OCI-LY7 (cell line): ENCODE data around the gene GNAI2. TPM values are rescaled to one million over a fixed set of nuclear protein-coding genes. Genes with fewer than 3 reads are reported as not detected.

ENCODE experiments used
- BruUV-seq: library from RNA; stranded (reverse); fragments of 400-500 nt; replicated peaks from 2 replicates; lab custom pipeline; 2021; lab: Mats Ljungman, UMichigan
- CTCF ChIA-PET: fragments of 300-600 bp; sonication (Branson Sonifier 250); formaldehyde crosslinking; loops from one replicate; lab custom pipeline; 2022; ENCODE audit warnings: antibody characterized with exemption; ENCODE audit not compliant: unreplicated experiment; lab: Charles Lee
- POLR2A ChIA-PET: fragments of 300-600 bp; sonication (Branson Sonifier 250); formaldehyde crosslinking; loops from one replicate; lab custom pipeline; 2022; ENCODE audit warnings: antibody characterized with exemption; lab: Charles Lee
- DNase-seq: peaks from one replicate; pipeline ENCODE4 v3.0.0-alpha.2; 2015; ENCODE audit warnings: low spot score
- H2AFZ ChIP-seq: fragments of 200-600 bp; sonication (generic), shearing (Covaris generic); 2 replicates; pipeline ENCODE4 v1.6.1; 2014; ENCODE audit warnings: mild to moderate bottlenecking, antibody characterized with exemption, low read length, moderate library complexity
- H3K27ac ChIP-seq: fragments of 200-600 bp; sonication (generic); 2 replicates; pipeline ENCODE4 v1.5.1; 2014; ENCODE audit warnings: mixed run types, low read depth, mild to moderate bottlenecking, moderate library complexity, low read length, inconsistent platforms; ENCODE audit not compliant: poor library complexity, severe bottlenecking
- H3K36me3 ChIP-seq: fragments of 200-600 bp; sonication (generic); 2 replicates; pipeline ENCODE4 v1.6.1; 2014; ENCODE audit warnings: mild to moderate bottlenecking, antibody characterized with exemption, low read length, moderate library complexity, mixed read lengths; ENCODE audit not compliant: insufficient read depth
- H3K4me1 ChIP-seq: fragments of 200-600 bp; sonication (generic); 2 replicates; pipeline ENCODE4 v1.5.1; 2014; ENCODE audit warnings: mild to moderate bottlenecking, low read length; ENCODE audit not compliant: insufficient read depth, poor library complexity, severe bottlenecking
- H3K4me2 ChIP-seq: fragments of 200-600 bp; sonication (generic); 2 replicates; pipeline ENCODE4 v1.6.1; 2014; ENCODE audit warnings: mild to moderate bottlenecking, low read length
- H3K4me3 ChIP-seq: fragments of 200-600 bp; sonication (generic); 2 replicates; pipeline ENCODE4 v1.5.1; 2014; ENCODE audit warnings: mild to moderate bottlenecking, low read depth, low read length; ENCODE audit not compliant: poor library complexity, severe bottlenecking
- H3K79me2 ChIP-seq: fragments of 200-600 bp; sonication (generic); 2 replicates; pipeline ENCODE4 v1.6.1; 2016; ENCODE audit warnings: low read depth, mild to moderate bottlenecking, low read length, moderate library complexity, mixed read lengths; ENCODE audit not compliant: insufficient read depth
- H3K9me2 ChIP-seq: fragments of 200-600 bp; sonication (generic); 2 replicates; pipeline ENCODE4 v1.6.1; 2016; ENCODE audit warnings: mild to moderate bottlenecking, low read length, mixed read lengths; ENCODE audit not compliant: insufficient read depth
- H3K9me3 ChIP-seq: fragments of 200-600 bp; sonication (generic); 2 replicates; pipeline ENCODE4 v1.6.1; 2014; ENCODE audit warnings: mild to moderate bottlenecking, mixed run types, low read length, mixed read lengths
- H4K20me1 ChIP-seq: fragments of 200-600 bp; sonication (generic); 2 replicates; pipeline ENCODE4 v1.6.1; 2014; ENCODE audit warnings: mild to moderate bottlenecking, antibody characterized with exemption, low read length, moderate library complexity, mixed read lengths; ENCODE audit not compliant: insufficient read depth
- CTCF ChIP-seq: fragments of 200-600 bp; sonication (generic); conservative IDR thresholded peaks from 2 replicates; pipeline ENCODE4 v1.5.1; 2014; ENCODE audit warnings: mild to moderate bottlenecking, antibody characterized with exemption, low read length, moderate library complexity, mixed read lengths
- EZH2phosphoT487 ChIP-seq: fragments of 200-600 bp; sonication (generic); IDR thresholded peaks from 2 replicates; pipeline ENCODE4 v1.6.1; 2018; ENCODE audit warnings: low read depth, borderline replicate concordance, mild to moderate bottlenecking, mixed run types, antibody characterized with exemption, low read length, moderate library complexity, mixed read lengths
- intact Hi-C: fragments of 100-400 bp; cut with micrococcal nuclease; formaldehyde crosslinking; loops from one replicate; pipeline ENCODE4 v1.10.0; 2022; ENCODE audit not compliant: unreplicated experiment
- total RNA-seq, 2 experiments: library from RNA; depleted of rRNA in 1 of 2; stranded (reverse); fragments of >200 nt in 1 of 2; shearing (Covaris generic) in 1 of 2; gene quantifications; 2 replicates each; pipeline ENCODE4 v1.2.3, GENCODE V29; 2014 to 2022

The GNAI2 gene
- total RNA-seq, 2 experiments from 2014 or later, result 190 to 256 TPM

GRCh38 chr3:50203809-50204803, 31.9 kb upstream of the GNAI2 start:
- DNase-seq, result no peak
- Histone ChIP-seq H3K36me3 (no peaks in the 10 kb centered on the region), H3K9me2 (no peaks in the 10 kb centered on the region), H3K4me1 (no peaks in the 10 kb centered on the region), H3K4me2 (no peak overlapping the region), H2AFZ (no peak overlapping the region), H4K20me1 (no peaks in the 10 kb centered on the region), H3K4me3 (no peak overlapping the region), H3K79me2 (no peaks in the 10 kb centered on the region), H3K27ac (no peak overlapping the region), H3K9me3 (no peaks in the 10 kb centered on the region)
- intact Hi-C loops, result no loop called here
- POLR2A ChIA-PET, result no interaction called here
- no peak for TF ChIP-seq CTCF
- no peak; the same call in 1 of the 2 replicates for TF ChIP-seq EZH2phosphoT487
- CTCF ChIA-PET, result no interaction called here
- BruUV-seq, result no TSS peak

- BruUV-seq, result no TSS peak
- no peak within 1 kb of the TSS for H3K4me3 ChIP-seq
- TF ChIP-seq CTCF, result no peak
- no peak for TF ChIP-seq EZH2phosphoT487
- no peak within 1 kb of the TSS for H3K4me2 ChIP-seq
- H3K27ac ChIP-seq, result no peak within 1 kb of the TSS
- intact Hi-C loops, result no loop called here
- no peak for DNase-seq
- no peaks in the 10 kb centered on the region for H3K36me3 ChIP-seq
- H4K20me1 ChIP-seq, result no peaks in the 10 kb centered on the region
- no peak within 1 kb of the TSS for H2AFZ ChIP-seq
- H3K9me2 ChIP-seq, result no peaks in the 10 kb centered on the region
- H3K9me3 ChIP-seq, result no peaks in the 10 kb centered on the region
- POLR2A ChIA-PET, result no interaction called here
- H3K4me1 ChIP-seq, result no peaks in the 10 kb centered on the region
- CTCF ChIA-PET, result no interaction called here
- no peaks in the 10 kb centered on the region for H3K79me2 ChIP-seq
These were observed 31.1 kb upstream of the GNAI2 start, which contains the start of gene SLC38A3 for GRCh38 chr3:50204804-50205412. Gene SLC38A3, plus strand, starts transcription at chr3:50205271. Its CDS starts 8,929 bp downstream, at chr3:50214200.
